OCI-LY3 (cell line): Measurements from ENCODE around the gene MGAT5B.

Experiments
- H2AFZ ChIP-seq: fragments of 200-600, 300-600 bp; shearing (Covaris generic); 2 replicates; pipeline ENCODE4 v1.6.0; 2014; ENCODE audit warnings: antibody characterized with exemption, low read depth, low read length
- H3K27ac ChIP-seq: fragments of 200-600, 300-600 bp; sonication (generic); 2 replicates; pipeline ENCODE4 v1.5.1; 2014; ENCODE audit warnings: mild to moderate bottlenecking, low read length, moderate library complexity, mixed read lengths
- H3K27me3 ChIP-seq: fragments of 200-600, 300-600 bp; sonication (generic); 2 replicates; pipeline ENCODE4 v1.6.1; 2014; ENCODE audit warnings: low read depth, low read length, mixed read lengths
- H3K36me3 ChIP-seq: fragments of 200-600, 300-600 bp; sonication (generic); replicated peaks from 2 replicates; pipeline ENCODE3; 2014; ENCODE audit warnings: low read depth, low read length, mixed read lengths
- H3K4me1 ChIP-seq: fragments of 300-600, 200-600 bp; sonication (generic); 2 replicates; pipeline ENCODE4 v1.6.1; 2014; ENCODE audit warnings: low read length, mixed read lengths
- H3K4me2 ChIP-seq: fragments of 200-600, 300-600 bp; sonication (generic); 2 replicates; pipeline ENCODE4 v1.6.1; 2014; ENCODE audit warnings: low read length, mixed read lengths
- H3K4me3 ChIP-seq: fragments of 300-600, 200-600 bp; sonication (generic); 2 replicates; pipeline ENCODE4 v1.5.1; 2014; ENCODE audit warnings: antibody characterized with exemption, mild to moderate bottlenecking, low read length, moderate library complexity
- H3K79me2 ChIP-seq: fragments of 300-600, 200-600 bp; shearing (Covaris generic); 2 replicates; pipeline ENCODE4 v1.6.1; 2014; ENCODE audit warnings: mild to moderate bottlenecking, low read length, mixed read lengths
- H3K9ac ChIP-seq: fragments of 300-600, 200-600 bp; shearing (Covaris generic); 2 replicates; pipeline ENCODE4 v1.6.0; 2014; ENCODE audit warnings: mild to moderate bottlenecking, low read length, moderate library complexity
- H3K9me3 ChIP-seq: fragments of 200-600, 300-600 bp; shearing (Covaris generic); 2 replicates; pipeline ENCODE4 v1.6.1; 2014; ENCODE audit warnings: low read length, mixed read lengths; ENCODE audit not compliant: insufficient read depth
- H4K20me1 ChIP-seq: fragments of 200-600, 300-600 bp; sonication (generic); 2 replicates; pipeline ENCODE4 v1.6.1; 2016; ENCODE audit warnings: low read length, mixed read lengths; ENCODE audit not compliant: insufficient read depth
- EZH2phosphoT487 ChIP-seq: fragments of 200-600 bp; shearing (Covaris generic); IDR thresholded peaks from 2 replicates; pipeline ENCODE4 v1.6.1; 2018; ENCODE audit warnings: antibody characterized with exemption, mixed run types, low read depth
- TF ChIP-seq, protein P1 (sequence below): fragments of 200-600, 300-600 bp; sonication (generic); IDR thresholded peaks from 2 replicates; pipeline ENCODE4 v1.5.1; 2014; ENCODE audit warnings: antibody characterized with exemption, low read length, low read depth

Gene MGAT5B

GRCh38 chr17:76862494-76862893 is 5.7 kb upstream of the MGAT5B start:
- Histone ChIP-seq H3K4me3 (no peak overlapping the region), H3K27ac (no peak overlapping the region), H2AFZ (no peak overlapping the region), H3K9me3 (no peaks in the 10 kb centered on the region), H4K20me1 (no peaks in the 10 kb centered on the region), H3K4me1 (no peaks in the 10 kb centered on the region), H3K27me3 (no peaks in the 10 kb centered on the region), H3K9ac (no peak overlapping the region), H3K4me2 (no peak overlapping the region), H3K36me3 (no peaks in the 10 kb centered on the region), H3K79me2 (no peaks in the 10 kb centered on the region)
- TF ChIP-seq, protein P1, sequence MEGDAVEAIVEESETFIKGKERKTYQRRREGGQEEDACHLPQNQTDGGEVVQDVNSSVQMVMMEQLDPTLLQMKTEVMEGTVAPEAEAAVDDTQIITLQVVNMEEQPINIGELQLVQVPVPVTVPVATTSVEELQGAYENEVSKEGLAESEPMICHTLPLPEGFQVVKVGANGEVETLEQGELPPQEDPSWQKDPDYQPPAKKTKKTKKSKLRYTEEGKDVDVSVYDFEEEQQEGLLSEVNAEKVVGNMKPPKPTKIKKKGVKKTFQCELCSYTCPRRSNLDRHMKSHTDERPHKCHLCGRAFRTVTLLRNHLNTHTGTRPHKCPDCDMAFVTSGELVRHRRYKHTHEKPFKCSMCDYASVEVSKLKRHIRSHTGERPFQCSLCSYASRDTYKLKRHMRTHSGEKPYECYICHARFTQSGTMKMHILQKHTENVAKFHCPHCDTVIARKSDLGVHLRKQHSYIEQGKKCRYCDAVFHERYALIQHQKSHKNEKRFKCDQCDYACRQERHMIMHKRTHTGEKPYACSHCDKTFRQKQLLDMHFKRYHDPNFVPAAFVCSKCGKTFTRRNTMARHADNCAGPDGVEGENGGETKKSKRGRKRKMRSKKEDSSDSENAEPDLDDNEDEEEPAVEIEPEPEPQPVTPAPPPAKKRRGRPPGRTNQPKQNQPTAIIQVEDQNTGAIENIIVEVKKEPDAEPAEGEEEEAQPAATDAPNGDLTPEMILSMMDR, result no peak
- TF ChIP-seq EZH2phosphoT487, result no peak

- Histone ChIP-seq H3K4me3 (no peak overlapping the region), H3K79me2 (no peaks in the 10 kb centered on the region), H3K4me2 (no peak overlapping the region), H3K36me3 (no peaks in the 10 kb centered on the region), H4K20me1 (no peaks in the 10 kb centered on the region), H3K9ac (no peak overlapping the region), H3K9me3 (no peaks in the 10 kb centered on the region), H3K27ac (no peak overlapping the region), H3K27me3 (no peaks in the 10 kb centered on the region), H2AFZ (no peak overlapping the region), H3K4me1 (no peaks in the 10 kb centered on the region)
- TF ChIP-seq, protein P1, result no peak
- TF ChIP-seq EZH2phosphoT487, result no peak
Measured at GRCh38 chr17:76864024-76864423, 4.2 kb upstream of the MGAT5B start.

- Histone ChIP-seq H4K20me1 (no peaks in the 10 kb centered on the region), H3K36me3 (no peaks in the 10 kb centered on the region), H3K79me2 (no peaks in the 10 kb centered on the region), H3K4me3 (no peak overlapping the region), H3K27me3 (no peaks in the 10 kb centered on the region), H3K4me2 (no peak overlapping the region), H3K27ac (no peak overlapping the region), H3K4me1 (no peaks in the 10 kb centered on the region), H2AFZ (no peak overlapping the region), H3K9ac (no peak overlapping the region), H3K9me3 (no peaks in the 10 kb centered on the region)
- TF ChIP-seq EZH2phosphoT487, result no peak
- TF ChIP-seq, protein P1, result no peak
Measured at GRCh38 chr17:76865174-76865573, 3.0 kb upstream of the MGAT5B start.

GRCh38 chr17:76866203-76866602 is 2.0 kb upstream of the MGAT5B start:
- Histone ChIP-seq H3K36me3 (no peaks in the 10 kb centered on the region), H3K4me2 (no peak overlapping the region), H3K4me3 (no peak overlapping the region), H2AFZ (no peak overlapping the region), H3K9me3 (no peaks in the 10 kb centered on the region), H3K9ac (no peak overlapping the region), H4K20me1 (no peaks in the 10 kb centered on the region), H3K27ac (no peak overlapping the region), H3K4me1 (no peaks in the 10 kb centered on the region), H3K27me3 (no peaks in the 10 kb centered on the region), H3K79me2 (no peaks in the 10 kb centered on the region)
- TF ChIP-seq EZH2phosphoT487, result no peak
- TF ChIP-seq, protein P1, result no peak
